ENCODE measurements around the gene NFKBIE. TPM values are rescaled to one million over a fixed set of nuclear protein-coding genes. Genes with fewer than 3 reads are reported as not detected.
A peak's percentile ranks its signal among the peaks of the same experiment; 100 is the strongest.

The NFKBIE gene
- total and polyA plus RNA-seq, 2 of the 13 experiments (the other 11 are each of a cell fraction or from before 2014, with no cell fraction given), result 6.7 to 14.5 TPM

DNA sequence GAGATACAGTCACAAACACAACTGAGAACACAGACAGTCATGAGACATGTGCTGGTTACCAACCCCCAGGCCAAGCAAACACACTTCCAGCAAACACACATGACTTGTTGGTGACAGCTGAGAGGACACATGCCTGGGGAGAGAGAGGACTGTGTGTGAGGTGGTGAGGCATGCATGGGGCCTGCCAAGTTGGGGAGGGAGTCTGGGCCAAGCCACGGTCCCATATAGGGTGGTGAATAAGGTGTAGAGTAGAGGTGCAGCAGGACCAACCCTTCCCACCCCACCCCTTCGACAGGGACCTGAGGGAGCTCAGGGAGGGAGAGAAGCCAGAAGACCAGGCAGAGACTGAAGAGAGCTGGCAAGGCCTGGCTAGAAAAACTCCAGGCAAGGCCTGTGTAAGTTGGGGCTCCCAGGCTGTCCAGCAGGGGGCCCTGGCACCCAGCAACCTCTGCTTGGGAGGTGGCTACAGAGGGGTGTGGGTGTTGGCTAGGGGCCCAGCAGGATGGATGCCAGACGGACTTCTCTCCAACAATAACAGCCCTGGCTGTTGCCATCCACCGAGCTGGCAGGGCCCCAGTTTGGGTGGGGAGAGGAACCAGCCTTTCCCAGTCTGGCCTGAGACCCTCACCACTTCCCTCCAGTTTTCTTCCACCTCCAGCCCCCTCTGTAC, 43.9 kb downstream of the NFKBIE start (continued):
- TF ChIP-seq ZNF619 (CRISPR knock-in tag; IDR thresholded peaks at IDR 0.05), result peak; percentile 52; the same call in 1 of the 2 replicates
- TF ChIP-seq FOXK1 (CRISPR knock-in tag; IDR thresholded peaks at IDR 0.05; ENCODE audit: borderline replicate concordance, low read depth), result peak; percentile 19; the same call in 1 of the 2 replicates
- TF ChIP-seq, protein P1, sequence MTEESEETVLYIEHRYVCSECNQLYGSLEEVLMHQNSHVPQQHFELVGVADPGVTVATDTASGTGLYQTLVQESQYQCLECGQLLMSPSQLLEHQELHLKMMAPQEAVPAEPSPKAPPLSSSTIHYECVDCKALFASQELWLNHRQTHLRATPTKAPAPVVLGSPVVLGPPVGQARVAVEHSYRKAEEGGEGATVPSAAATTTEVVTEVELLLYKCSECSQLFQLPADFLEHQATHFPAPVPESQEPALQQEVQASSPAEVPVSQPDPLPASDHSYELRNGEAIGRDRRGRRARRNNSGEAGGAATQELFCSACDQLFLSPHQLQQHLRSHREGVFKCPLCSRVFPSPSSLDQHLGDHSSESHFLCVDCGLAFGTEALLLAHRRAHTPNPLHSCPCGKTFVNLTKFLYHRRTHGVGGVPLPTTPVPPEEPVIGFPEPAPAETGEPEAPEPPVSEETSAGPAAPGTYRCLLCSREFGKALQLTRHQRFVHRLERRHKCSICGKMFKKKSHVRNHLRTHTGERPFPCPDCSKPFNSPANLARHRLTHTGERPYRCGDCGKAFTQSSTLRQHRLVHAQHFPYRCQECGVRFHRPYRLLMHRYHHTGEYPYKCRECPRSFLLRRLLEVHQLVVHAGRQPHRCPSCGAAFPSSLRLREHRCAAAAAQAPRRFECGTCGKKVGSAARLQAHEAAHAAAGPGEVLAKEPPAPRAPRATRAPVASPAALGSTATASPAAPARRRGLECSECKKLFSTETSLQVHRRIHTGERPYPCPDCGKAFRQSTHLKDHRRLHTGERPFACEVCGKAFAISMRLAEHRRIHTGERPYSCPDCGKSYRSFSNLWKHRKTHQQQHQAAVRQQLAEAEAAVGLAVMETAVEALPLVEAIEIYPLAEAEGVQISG (CRISPR knock-in tag; IDR thresholded peaks at IDR 0.05), result peak; percentile 73
- TF ChIP-seq, protein P2, sequence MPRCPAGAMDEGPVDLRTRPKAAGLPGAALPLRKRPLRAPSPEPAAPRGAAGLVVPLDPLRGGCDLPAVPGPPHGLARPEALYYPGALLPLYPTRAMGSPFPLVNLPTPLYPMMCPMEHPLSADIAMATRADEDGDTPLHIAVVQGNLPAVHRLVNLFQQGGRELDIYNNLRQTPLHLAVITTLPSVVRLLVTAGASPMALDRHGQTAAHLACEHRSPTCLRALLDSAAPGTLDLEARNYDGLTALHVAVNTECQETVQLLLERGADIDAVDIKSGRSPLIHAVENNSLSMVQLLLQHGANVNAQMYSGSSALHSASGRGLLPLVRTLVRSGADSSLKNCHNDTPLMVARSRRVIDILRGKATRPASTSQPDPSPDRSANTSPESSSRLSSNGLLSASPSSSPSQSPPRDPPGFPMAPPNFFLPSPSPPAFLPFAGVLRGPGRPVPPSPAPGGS (CRISPR knock-in tag; IDR thresholded peaks at IDR 0.05), result 0 out of 2 replicates have a peak, but pooled peaks have one; percentile 55
- TF ChIP-seq, protein P3, sequence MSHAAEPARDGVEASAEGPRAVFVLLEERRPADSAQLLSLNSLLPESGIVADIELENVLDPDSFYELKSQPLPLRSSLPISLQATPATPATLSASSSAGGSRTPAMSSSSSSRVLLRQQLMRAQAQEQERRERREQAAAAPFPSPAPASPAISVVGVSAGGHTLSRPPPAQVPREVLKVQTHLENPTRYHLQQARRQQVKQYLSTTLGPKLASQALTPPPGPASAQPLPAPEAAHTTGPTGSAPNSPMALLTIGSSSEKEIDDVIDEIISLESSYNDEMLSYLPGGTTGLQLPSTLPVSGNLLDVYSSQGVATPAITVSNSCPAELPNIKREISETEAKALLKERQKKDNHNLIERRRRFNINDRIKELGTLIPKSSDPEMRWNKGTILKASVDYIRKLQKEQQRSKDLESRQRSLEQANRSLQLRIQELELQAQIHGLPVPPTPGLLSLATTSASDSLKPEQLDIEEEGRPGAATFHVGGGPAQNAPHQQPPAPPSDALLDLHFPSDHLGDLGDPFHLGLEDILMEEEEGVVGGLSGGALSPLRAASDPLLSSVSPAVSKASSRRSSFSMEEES (CRISPR knock-in tag; IDR thresholded peaks at IDR 0.05), result peak; percentile 73; the same call in 1 of the 2 replicates
- peak; percentile 72; the same call in 1 of the 2 replicates for TF ChIP-seq ZNF335 (CRISPR knock-in tag; IDR thresholded peaks at IDR 0.05)
- 0 out of 2 replicates have a peak, but pooled peaks have one; percentile 12 for TF ChIP-seq ZNF572 (CRISPR knock-in tag; IDR thresholded peaks at IDR 0.05)
- no peak for TF ChIP-seq ZFP36L2 (CRISPR knock-in tag; IDR thresholded peaks at IDR 0.05)
- peak; percentile 27; the same call in 1 of the 2 replicates for TF ChIP-seq MYC (CRISPR knock-in tag; IDR thresholded peaks at IDR 0.05; ENCODE audit: borderline replicate concordance)
- TF ChIP-seq SOX5 (CRISPR knock-in tag; IDR thresholded peaks at IDR 0.05; ENCODE audit: borderline replicate concordance), result 0 out of 2 replicates have a peak, but pooled peaks have one; percentile 13
- TF ChIP-seq, protein P4, sequence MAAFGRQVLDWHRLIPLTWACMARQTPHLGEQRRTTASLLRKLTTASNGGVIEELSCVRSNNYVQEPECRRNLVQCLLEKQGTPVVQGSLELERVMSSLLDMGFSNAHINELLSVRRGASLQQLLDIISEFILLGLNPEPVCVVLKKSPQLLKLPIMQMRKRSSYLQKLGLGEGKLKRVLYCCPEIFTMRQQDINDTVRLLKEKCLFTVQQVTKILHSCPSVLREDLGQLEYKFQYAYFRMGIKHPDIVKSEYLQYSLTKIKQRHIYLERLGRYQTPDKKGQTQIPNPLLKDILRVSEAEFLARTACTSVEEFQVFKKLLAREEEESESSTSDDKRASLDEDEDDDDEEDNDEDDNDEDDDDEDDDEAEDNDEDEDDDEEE (CRISPR knock-in tag; IDR thresholded peaks at IDR 0.05), result 0 out of 2 replicates have a peak, but pooled peaks have one; percentile 7
- TF ChIP-seq, protein P5, sequence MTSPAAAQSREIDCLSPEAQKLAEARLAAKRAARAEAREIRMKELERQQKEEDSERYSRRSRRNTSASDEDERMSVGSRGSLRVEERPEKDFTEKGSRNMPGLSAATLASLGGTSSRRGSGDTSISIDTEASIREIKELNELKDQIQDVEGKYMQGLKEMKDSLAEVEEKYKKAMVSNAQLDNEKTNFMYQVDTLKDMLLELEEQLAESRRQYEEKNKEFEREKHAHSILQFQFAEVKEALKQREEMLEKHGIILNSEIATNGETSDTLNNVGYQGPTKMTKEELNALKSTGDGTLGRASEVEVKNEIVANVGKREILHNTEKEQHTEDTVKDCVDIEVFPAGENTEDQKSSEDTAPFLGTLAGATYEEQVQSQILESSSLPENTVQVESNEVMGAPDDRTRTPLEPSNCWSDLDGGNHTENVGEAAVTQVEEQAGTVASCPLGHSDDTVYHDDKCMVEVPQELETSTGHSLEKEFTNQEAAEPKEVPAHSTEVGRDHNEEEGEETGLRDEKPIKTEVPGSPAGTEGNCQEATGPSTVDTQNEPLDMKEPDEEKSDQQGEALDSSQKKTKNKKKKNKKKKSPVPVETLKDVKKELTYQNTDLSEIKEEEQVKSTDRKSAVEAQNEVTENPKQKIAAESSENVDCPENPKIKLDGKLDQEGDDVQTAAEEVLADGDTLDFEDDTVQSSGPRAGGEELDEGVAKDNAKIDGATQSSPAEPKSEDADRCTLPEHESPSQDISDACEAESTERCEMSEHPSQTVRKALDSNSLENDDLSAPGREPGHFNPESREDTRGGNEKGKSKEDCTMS (CRISPR knock-in tag; conservative IDR thresholded peaks at IDR 0.05), result no peak
- TF ChIP-seq ZSCAN31 (CRISPR knock-in tag; IDR thresholded peaks at IDR 0.05; ENCODE audit: low read depth), result 0 out of 2 replicates have a peak, but pooled peaks have one; percentile 50
- TF ChIP-seq ZNF768 (CRISPR knock-in tag; IDR thresholded peaks at IDR 0.05), result peak; percentile 61; the same call in 1 of the 2 replicates
- TF ChIP-seq, protein P6, sequence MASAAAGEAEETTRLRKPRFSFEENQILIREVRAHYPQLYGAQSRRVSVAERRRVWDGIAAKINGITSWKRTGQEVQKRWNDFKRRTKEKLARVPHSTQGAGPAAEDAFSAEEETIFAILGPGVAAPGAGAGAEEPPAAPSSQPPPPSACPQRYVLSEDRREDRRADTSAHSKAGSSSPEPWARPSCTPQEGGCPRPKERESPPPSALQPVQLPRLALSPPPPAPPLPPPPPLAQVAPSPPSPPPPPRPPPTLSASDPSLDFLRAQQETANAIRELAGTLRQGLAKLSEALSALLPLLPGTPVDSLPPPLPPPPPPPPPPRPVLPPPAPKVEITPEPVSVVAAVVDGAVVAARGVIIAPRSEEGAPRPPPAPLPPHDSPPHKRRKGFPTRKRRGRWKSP (CRISPR knock-in tag; IDR thresholded peaks at IDR 0.05), result peak; percentile 58; the same call in 1 of the 2 replicates
- TF ChIP-seq BHLHE40 (IDR thresholded peaks at IDR 0.05; ENCODE audit: low read length), result peak; percentile 66

Data from HepG2 (cell line).